ENCODE results near the gene AP3S2. TPM values are rescaled to one million over a fixed set of nuclear protein-coding genes. Genes with fewer than 3 reads are reported as not detected.

The AP3S2 gene
- total and polyA plus RNA-seq, 2 experiments from 2014 or later, result 9.4 to 93.3 TPM

- DNase-seq (ENCODE audit: low spot score) (peak; percentile 38), ATAC-seq (peak; percentile 14; the same call in 1 of the 3 replicates)
- TF ChIP-seq EZH2 (IDR thresholded peaks at IDR 0.05; ENCODE audit: low read depth, unreplicated experiment) (no peak), CTCF (conservative IDR thresholded peaks at IDR 0.05; ENCODE audit: low read depth in 2 of 2) (peak in 1 of 2 experiments; percentile 23; a peak in 1 of 4 replicates)
Measured at GRCh38 chr15:89824607-89824867, 69.3 kb downstream of the AP3S2 start.

GRCh38 chr15:89823836-89824606 is 69.8 kb downstream of the AP3S2 start:
- Mint-ChIP-seq H3K4me1 (peaks cover 18% of the 10 kb centered on the region), H3K4me3 (no peak overlapping the region; the same call in 2 of the 3 replicates), H3K27ac (no peak overlapping the region), H3K27me3 (ENCODE audit: insufficient read depth, low read depth, poor library complexity) (peaks cover 5% of the 10 kb centered on the region), H3K36me3 (ENCODE audit: low read depth) (no peaks in the 10 kb centered on the region), H3K9me3 (no peaks in the 10 kb centered on the region; the same call in 2 of the 3 replicates)
- Histone ChIP-seq H3K27me3 (ENCODE audit: insufficient read depth) (no peaks in the 10 kb centered on the region), H3K4me2 (0 out of 2 replicates have a peak overlapping the region, but pooled peaks have one; percentile 14), H3K79me2 (replicated peaks; ENCODE audit: insufficient read depth) (no peaks in the 10 kb centered on the region), H3K4me1 (ENCODE audit: insufficient read depth) (no peaks in the 10 kb centered on the region; the same call in 1 of the 2 replicates), H3K27ac (ENCODE audit: low read depth) (no peak overlapping the region), H4K20me1 (replicated peaks; ENCODE audit: insufficient read depth) (no peaks in the 10 kb centered on the region), H3F3A (replicated peaks; ENCODE audit: low read depth) (no peaks in the 10 kb centered on the region), H3K9me2 (ENCODE audit: insufficient read depth) (no peaks in the 10 kb centered on the region), H2AFZ (no peak overlapping the region), H3K36me3 (ENCODE audit: insufficient read depth) (no peaks in the 10 kb centered on the region), H3K4me3 (no peak overlapping the region)
- DNase-seq (ENCODE audit: low spot score), result no peak
- no peak for ATAC-seq
- TF ChIP-seq EZH2 (IDR thresholded peaks at IDR 0.05; ENCODE audit: low read depth, unreplicated experiment) (no peak), NANOG (IDR thresholded peaks at IDR 0.05; ENCODE audit: borderline replicate concordance) (no peak), CTCF (conservative IDR thresholded peaks at IDR 0.05; ENCODE audit: low read depth in 2 of 2) (no peak), ZNF114 (CRISPR knock-in tag; IDR thresholded peaks at IDR 0.05) (no peak), REST (IDR thresholded peaks at IDR 0.05; ENCODE audit: unreplicated experiment) (no peak)

More at GRCh38 chr15:89824607-89824867, 69.3 kb downstream of the AP3S2 start:
- no peaks in the 10 kb centered on the region; the same call in 2 of the 3 replicates for H3K9me3 Mint-ChIP-seq
- H3K4me1 ChIP-seq (ENCODE audit: insufficient read depth), result no peaks in the 10 kb centered on the region; the same call in 1 of the 2 replicates
- no peaks in the 10 kb centered on the region for H3K36me3 Mint-ChIP-seq (ENCODE audit: low read depth)
- peaks cover 22% of the 10 kb centered on the region for H3K4me1 Mint-ChIP-seq
- H3K27me3 Mint-ChIP-seq (ENCODE audit: insufficient read depth, low read depth, poor library complexity), result peaks cover 6% of the 10 kb centered on the region
- no peak overlapping the region for H3K4me3 Mint-ChIP-seq
- 0 out of 2 replicates have a peak overlapping the region, but pooled peaks have one; percentile 14 for H3K4me2 ChIP-seq
- no peaks in the 10 kb centered on the region for H3K79me2 ChIP-seq (replicated peaks; ENCODE audit: insufficient read depth)
- no peaks in the 10 kb centered on the region for H3F3A ChIP-seq (replicated peaks; ENCODE audit: low read depth)
- H3K36me3 ChIP-seq (ENCODE audit: insufficient read depth), result no peaks in the 10 kb centered on the region
- no peak overlapping the region for H3K4me3 ChIP-seq
- no peak overlapping the region for H3K27ac ChIP-seq (ENCODE audit: low read depth)
- no peak overlapping the region for H2AFZ ChIP-seq
- H4K20me1 ChIP-seq (replicated peaks; ENCODE audit: insufficient read depth), result no peaks in the 10 kb centered on the region
- H3K27ac Mint-ChIP-seq, result no peak overlapping the region
- no peaks in the 10 kb centered on the region for H3K27me3 ChIP-seq (ENCODE audit: insufficient read depth)
- no peaks in the 10 kb centered on the region for H3K9me2 ChIP-seq (ENCODE audit: insufficient read depth)

All from GM23338 (cell line).